Mesenchymal stem cell (in vitro differentiated cells and primary cell): ENCODE results near the gene DIPK2B.

ENCODE experiments used
- DNase-seq: peaks from one replicate; pipeline ENCODE4 v3.0.0-alpha.2; 2013
- H2AFZ ChIP-seq: one replicate; pipeline ENCODE4 v1.6.1; 2013; ENCODE audit warnings: low read depth, mild to moderate bottlenecking, control low read depth, inconsistent platforms, low read length, moderate library complexity
- H2AK5ac ChIP-seq: 2 replicates; pipeline ENCODE4 v1.6.1; 2013; ENCODE audit warnings: low read length, moderate library complexity, mild to moderate bottlenecking, inconsistent platforms; ENCODE audit not compliant: severe bottlenecking
- H2BK120ac ChIP-seq: one replicate; pipeline ENCODE4 v1.6.1; 2013; ENCODE audit warnings: low read depth, mild to moderate bottlenecking, inconsistent platforms, low read length, moderate library complexity
- H2BK12ac ChIP-seq, 2 experiments: one replicate each; pipeline ENCODE4 v1.6.1; 2013; ENCODE audit warnings: inconsistent platforms in 2 of 2, low read length in 2 of 2, mild to moderate bottlenecking in 2 of 2, moderate library complexity in 2 of 2, control low read depth in 1 of 2
- H2BK15ac ChIP-seq: one replicate; pipeline ENCODE4 v1.6.1; 2013; ENCODE audit warnings: mild to moderate bottlenecking, low read depth, inconsistent platforms; ENCODE audit not compliant: poor library complexity, severe bottlenecking
- H2BK5ac ChIP-seq: 2 replicates; pipeline ENCODE4 v1.6.1; 2013; ENCODE audit warnings: low read depth, mild to moderate bottlenecking, low read length, control low read depth, inconsistent platforms; ENCODE audit not compliant: poor library complexity, severe bottlenecking
- H3K14ac ChIP-seq, 2 experiments: one replicate each; pipeline ENCODE4 v1.6.1; 2013; ENCODE audit warnings: inconsistent platforms in 2 of 2, low read length in 2 of 2, control low read depth in 1 of 2, mild to moderate bottlenecking in 1 of 2, moderate library complexity in 1 of 2
- H3K18ac ChIP-seq, 2 experiments: one replicate each; pipeline ENCODE4 v1.6.1; 2013; ENCODE audit warnings: inconsistent platforms in 2 of 2, low read length in 2 of 2, control low read depth in 1 of 2, low read depth in 1 of 2, mild to moderate bottlenecking in 1 of 2
- H3K23ac ChIP-seq, 2 experiments: one replicate each; pipeline ENCODE4 v1.6.1; 2013; ENCODE audit warnings: inconsistent platforms in 2 of 2, low read length in 2 of 2, mild to moderate bottlenecking in 2 of 2, moderate library complexity in 2 of 2, control low read depth in 1 of 2
- H3K27ac ChIP-seq: 2 replicates; pipeline ENCODE4 v1.5.1; 2013; ENCODE audit warnings: mild to moderate bottlenecking, moderate library complexity, low read length, control low read depth, inconsistent platforms; ENCODE audit not compliant: poor library complexity, severe bottlenecking
- H3K27me3 ChIP-seq, 2 experiments: 2 replicates each; pipeline versions ENCODE4 v1.6.1 to v1.7.0; 2013; ENCODE audit warnings: low read length in 2 of 2, mild to moderate bottlenecking in 2 of 2, moderate library complexity in 2 of 2, control low read depth in 1 of 2, inconsistent platforms in 1 of 2; ENCODE audit not compliant: control insufficient read depth in 1 of 2, insufficient read depth in 1 of 2
- H3K36me3 ChIP-seq, 2 experiments: 2 replicates each; pipeline versions ENCODE4 v1.6.1 to v1.7.0; 2013; ENCODE audit warnings: low read length in 2 of 2, control low read depth in 1 of 2, inconsistent platforms in 1 of 2, low read depth in 1 of 2, mild to moderate bottlenecking in 1 of 2; ENCODE audit not compliant: insufficient read depth in 2 of 2, control insufficient read depth in 1 of 2
- H3K4ac ChIP-seq, 2 experiments: one replicate each; pipeline ENCODE4 v1.6.1; 2013; ENCODE audit warnings: inconsistent platforms in 2 of 2, low read length in 2 of 2, mild to moderate bottlenecking in 2 of 2, moderate library complexity in 2 of 2, control low read depth in 1 of 2, low read depth in 1 of 2
- H3K4me1 ChIP-seq: 2 replicates; pipeline ENCODE4 v1.6.1; 2013; ENCODE audit warnings: low read depth, low read length, control low read depth; ENCODE audit not compliant: control insufficient read depth, insufficient read depth
- H3K4me2 ChIP-seq: 2 replicates; pipeline ENCODE4 v1.6.1; 2013; ENCODE audit warnings: low read length, mild to moderate bottlenecking, inconsistent platforms; ENCODE audit not compliant: poor library complexity, severe bottlenecking
- H3K4me3 ChIP-seq, 2 experiments: 2 replicates each; pipeline versions ENCODE4 v1.5.1 to v1.7.0; 2013; ENCODE audit warnings: low read length in 2 of 2, mild to moderate bottlenecking in 2 of 2, control low read depth in 1 of 2, low read depth in 1 of 2; ENCODE audit not compliant: insufficient read depth in 1 of 2
- H3K79me1 ChIP-seq: replicated peaks from 2 replicates; pipeline ENCODE4 v1.6.1; 2013; ENCODE audit warnings: mild to moderate bottlenecking, control low read depth, low read length, inconsistent platforms; ENCODE audit not compliant: poor library complexity, severe bottlenecking
- H3K9ac ChIP-seq: 2 replicates; pipeline ENCODE4 v1.7.0; 2013; ENCODE audit warnings: mild to moderate bottlenecking, low read length, moderate library complexity
- H3K9me3 ChIP-seq: 2 replicates; pipeline ENCODE4 v1.7.0; 2013; ENCODE audit warnings: mild to moderate bottlenecking, low read length; ENCODE audit not compliant: control insufficient read depth
- H4K8ac ChIP-seq: one replicate; pipeline ENCODE4 v1.6.1; 2013; ENCODE audit warnings: inconsistent platforms, mild to moderate bottlenecking, low read length, moderate library complexity
- H4K91ac ChIP-seq: one replicate; pipeline ENCODE4 v1.6.1; 2013; ENCODE audit warnings: mild to moderate bottlenecking, low read length, inconsistent platforms
- WGBS: methylation state at CpG from one replicate; pipeline ENCODE4 v1.1.7; 2013; ENCODE audit warnings: mixed read lengths; 5-methylcytosine and 5-hydroxymethylcytosine counted together

DIPK2B gene

DNA sequence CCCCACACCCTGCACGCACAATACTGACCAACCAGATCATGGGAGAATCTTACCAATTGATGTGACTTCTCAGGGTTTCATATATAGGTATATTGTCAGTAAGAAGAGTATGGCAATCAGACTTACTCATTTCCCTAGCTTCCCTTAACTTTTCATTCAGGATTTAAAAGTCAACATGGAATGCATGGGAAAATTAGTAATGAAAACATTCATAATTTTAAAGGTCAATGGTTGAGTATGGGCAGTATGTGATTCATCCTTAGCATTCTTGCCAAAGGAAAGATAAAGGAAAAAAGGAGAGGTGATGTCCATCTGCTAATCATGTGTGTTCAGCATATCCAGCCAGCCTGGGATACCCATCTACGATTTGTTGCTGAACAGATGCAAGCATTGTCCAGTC, 4.0 kb downstream of the DIPK2B start:
- Histone ChIP-seq H4K91ac (no peak overlapping the region), H3K79me1 (no peaks in the 10 kb centered on the region), H3K23ac (no peak overlapping the region), H2BK120ac (no peak overlapping the region), H2BK12ac (no peak overlapping the region), H2BK15ac (no peak overlapping the region), H3K9ac (no peak overlapping the region), H2AFZ (no peak overlapping the region), H3K4ac (no peak overlapping the region), H3K9me3 (no peaks in the 10 kb centered on the region), H3K27me3 (peaks cover 0 to 53% of the 10 kb centered on the region in 2 experiments), H3K4me2 (no peak overlapping the region), H3K27ac (no peak overlapping the region), H3K18ac (no peak overlapping the region), H3K14ac (no peak overlapping the region), H3K36me3 (no peaks in the 10 kb centered on the region), H4K8ac (no peak overlapping the region), H2AK5ac (no peak overlapping the region), H2BK5ac (no peak overlapping the region), H3K4me1 (no peaks in the 10 kb centered on the region), H3K4me3 (no peak overlapping the region)
- no peak for DNase-seq
- 89% methylated on average over 1 of the region's 2 CpGs for WGBS

DNA sequence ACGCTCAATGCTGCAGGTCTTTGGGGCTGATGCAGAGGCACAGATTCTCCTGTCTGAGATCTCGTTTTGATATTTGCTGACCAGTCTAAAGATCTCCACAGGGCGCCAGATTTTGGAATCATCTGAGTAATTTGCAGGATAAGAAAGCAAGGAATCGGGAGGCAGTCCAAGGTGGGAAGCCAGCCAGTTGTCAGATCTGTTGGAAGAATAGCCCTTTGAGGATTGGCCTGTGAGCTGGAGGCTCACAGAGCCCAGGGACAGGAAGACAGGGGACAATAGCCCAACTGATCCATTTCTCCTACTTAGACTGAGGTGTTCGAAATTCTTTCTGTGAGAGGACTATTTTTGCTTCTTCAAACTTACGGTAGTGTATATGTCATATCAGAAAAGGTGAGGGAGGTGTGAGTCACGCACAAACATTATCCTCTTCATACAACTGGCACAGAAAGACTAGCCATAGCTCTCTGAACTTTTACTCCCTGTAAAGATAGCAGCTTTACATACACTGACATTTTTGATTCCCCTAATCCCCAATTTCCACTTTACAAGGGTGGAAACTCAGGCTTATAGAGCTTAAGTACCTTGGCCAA, 8.8 kb downstream of the DIPK2B start:
- H2BK12ac ChIP-seq, result no peak overlapping the region
- no peak overlapping the region for H3K4me2 ChIP-seq
- no peak overlapping the region for H3K9ac ChIP-seq
- H3K4me1 ChIP-seq, result peaks cover 2% of the 10 kb centered on the region
- peaks cover 0 to 42% of the 10 kb centered on the region in 2 experiments for H3K27me3 ChIP-seq
- no peak overlapping the region for H2BK15ac ChIP-seq
- H3K79me1 ChIP-seq, result no peaks in the 10 kb centered on the region
- no peak overlapping the region for H3K14ac ChIP-seq
- H4K91ac ChIP-seq, result no peak overlapping the region
- H3K4me3 ChIP-seq, result no peak overlapping the region
- no peak overlapping the region for H2AK5ac ChIP-seq
- no peak overlapping the region for H3K4ac ChIP-seq
- H3K27ac ChIP-seq, result no peak overlapping the region
- no peak overlapping the region for H3K18ac ChIP-seq
- no peak overlapping the region for H3K23ac ChIP-seq
- no peak overlapping the region for H2BK5ac ChIP-seq
- H3K36me3 ChIP-seq, result no peaks in the 10 kb centered on the region
- no peak overlapping the region for H2AFZ ChIP-seq
- DNase-seq, result no peak
- WGBS, result 89% methylated on average over 6 of the region's 7 CpGs
- H4K8ac ChIP-seq, result no peak overlapping the region
- no peak overlapping the region for H2BK120ac ChIP-seq
- no peaks in the 10 kb centered on the region for H3K9me3 ChIP-seq

DNA sequence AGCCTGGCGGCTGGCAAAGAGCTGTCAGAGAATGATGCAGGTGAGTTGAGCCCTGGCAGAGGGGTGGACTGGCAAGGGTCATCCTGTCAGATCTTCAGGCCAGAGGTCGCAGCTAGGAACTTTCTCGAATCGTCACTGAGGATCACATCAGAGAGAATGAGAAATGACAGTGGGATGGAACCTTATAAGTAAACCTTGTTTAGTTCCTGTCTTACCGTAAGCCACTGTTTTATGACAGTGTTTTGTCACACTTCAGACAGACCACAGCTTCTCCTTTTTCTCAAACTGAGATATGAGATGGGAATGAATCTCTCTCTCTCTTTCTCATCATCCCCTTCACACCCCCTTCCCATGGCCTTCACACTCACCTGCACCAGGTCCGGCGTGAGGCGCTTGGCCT, 9.3 kb downstream of the DIPK2B start:
- no peak overlapping the region for H2BK12ac ChIP-seq
- H3K14ac ChIP-seq, result no peak overlapping the region
- H3K18ac ChIP-seq, result no peak overlapping the region
- no peak overlapping the region for H2AFZ ChIP-seq
- DNase-seq, result no peak
- no peak overlapping the region for H4K91ac ChIP-seq
- no peaks in the 10 kb centered on the region for H3K9me3 ChIP-seq
- no peak overlapping the region for H2AK5ac ChIP-seq
- no peak overlapping the region for H2BK5ac ChIP-seq
- H3K36me3 ChIP-seq, result no peaks in the 10 kb centered on the region
- 98% methylated on average over 6 of the region's 8 CpGs for WGBS
- no peak overlapping the region for H3K9ac ChIP-seq
- H3K4ac ChIP-seq, result no peak overlapping the region
- no peak overlapping the region for H3K23ac ChIP-seq
- no peaks in the 10 kb centered on the region for H3K79me1 ChIP-seq
- H3K4me1 ChIP-seq, result peaks cover 2% of the 10 kb centered on the region
- H4K8ac ChIP-seq, result no peak overlapping the region
- no peak overlapping the region for H3K4me2 ChIP-seq
- no peak overlapping the region for H2BK120ac ChIP-seq
- H3K27me3 ChIP-seq, result peaks cover 0 to 40% of the 10 kb centered on the region in 2 experiments
- no peak overlapping the region for H2BK15ac ChIP-seq
- H3K4me3 ChIP-seq, result no peak overlapping the region
- H3K27ac ChIP-seq, result no peak overlapping the region

DNA sequence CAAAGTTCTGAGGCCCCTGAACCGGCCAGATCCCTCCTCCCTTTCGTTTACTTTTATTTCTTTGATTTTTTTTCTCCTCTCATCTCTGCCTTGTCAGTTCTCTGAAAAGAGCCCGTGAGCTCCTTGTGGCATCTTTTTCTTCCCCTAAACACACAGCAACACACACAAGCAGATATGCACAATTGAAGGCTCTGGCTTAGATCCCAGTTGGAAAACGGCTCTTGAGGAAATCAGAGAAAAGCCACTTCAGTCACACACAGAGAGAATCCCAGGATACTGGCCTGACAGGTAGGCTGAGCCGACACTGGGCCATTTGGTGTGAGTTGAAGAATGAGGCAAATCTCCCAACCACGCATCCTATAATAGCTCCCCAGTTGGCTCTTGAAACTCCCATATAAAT, 12.9 kb downstream of the DIPK2B start:
- Histone ChIP-seq H3K23ac (no peak overlapping the region), H3K4ac (no peak overlapping the region), H3K9me3 (no peaks in the 10 kb centered on the region), H2BK12ac (no peak overlapping the region), H3K18ac (no peak overlapping the region), H2BK120ac (no peak overlapping the region), H3K14ac (no peak overlapping the region), H4K8ac (no peak overlapping the region), H2AK5ac (no peak overlapping the region), H3K79me1 (no peaks in the 10 kb centered on the region), H2BK15ac (no peak overlapping the region), H3K36me3 (no peaks in the 10 kb centered on the region), H3K27ac (no peak overlapping the region), H3K27me3 (peaks cover 0 to 43% of the 10 kb centered on the region in 2 experiments), H2BK5ac (no peak overlapping the region), H3K4me3 (peak overlapping the region in 1 of 2 experiments; percentile 76), H4K91ac (no peak overlapping the region), H3K4me2 (no peak overlapping the region), H2AFZ (no peak overlapping the region), H3K4me1 (peaks cover 2% of the 10 kb centered on the region), H3K9ac (peak overlapping the region; percentile 77)
- no peak for DNase-seq
- 71% methylated on average over 3 of the region's 6 CpGs for WGBS
